ENCODE results near the gene ABCG8. TPM values are rescaled to one million over a fixed set of nuclear protein-coding genes. Genes with fewer than 3 reads are reported as not detected.

ABCG8 gene
- total RNA-seq, 1 donor from 2014 or later: not detected

DNA sequence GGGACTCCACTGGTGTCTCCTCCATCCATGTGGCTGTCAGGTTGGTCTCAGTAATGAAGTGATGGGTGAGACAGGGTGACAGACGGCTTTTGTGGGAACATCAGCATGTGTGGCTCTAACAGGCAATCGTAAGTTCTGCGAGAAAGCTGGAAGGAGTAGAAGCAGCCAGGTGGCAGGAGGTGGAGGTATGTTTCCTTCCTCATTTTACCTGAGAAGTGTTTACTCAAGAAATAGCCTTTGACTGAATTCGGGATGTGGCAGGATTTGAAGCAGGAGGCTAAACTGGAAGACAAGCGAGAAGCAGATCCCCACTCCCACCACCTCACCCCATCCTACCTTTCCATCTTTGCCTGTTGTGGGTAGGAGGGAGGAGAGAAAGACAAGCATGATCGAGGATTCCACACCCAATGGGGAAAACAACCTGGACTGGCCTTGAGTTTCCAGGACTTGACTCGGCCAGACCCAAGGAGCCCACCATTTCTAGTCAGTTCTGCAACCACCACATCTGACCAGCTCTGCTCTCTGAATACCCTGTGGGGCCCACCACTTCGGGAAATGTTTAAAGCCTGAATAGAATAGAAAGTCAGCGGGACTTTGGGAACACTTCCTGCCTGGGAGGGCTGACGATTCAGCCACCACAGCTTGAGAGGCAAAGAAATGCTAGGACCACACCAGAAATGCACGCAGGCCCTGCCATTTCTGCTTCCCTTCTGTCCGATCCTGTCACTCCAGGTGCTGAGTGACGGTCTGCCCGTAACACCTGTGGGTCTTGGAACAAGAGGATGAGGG lies 1.2 kb downstream of the ABCG8 start:
- H3K9me3 Mint-ChIP-seq (ENCODE audit: unreplicated experiment): no peaks in the 10 kb centered on the region

DNA sequence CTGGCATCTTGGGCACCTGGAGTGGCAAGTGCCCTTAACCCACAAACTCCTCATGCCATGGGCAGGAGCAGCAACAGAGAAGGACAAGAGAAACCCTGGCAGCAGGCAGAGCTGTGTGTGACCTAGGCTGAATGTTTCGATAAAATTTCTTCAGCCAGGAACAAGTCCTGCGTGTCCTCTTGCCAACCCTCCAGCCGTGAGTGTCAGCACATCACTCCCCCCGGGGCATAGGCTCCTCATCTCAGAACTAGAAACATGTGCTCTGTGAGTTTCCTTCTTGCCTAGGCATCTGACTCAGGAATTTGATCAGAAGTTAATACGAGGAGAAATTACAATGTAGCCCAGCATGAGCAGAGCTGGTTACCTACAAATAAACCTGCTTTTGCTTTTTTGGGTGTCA lies 2.2 kb downstream of the ABCG8 start:
- no peak overlapping the region for H3K4me3 Mint-ChIP-seq (ENCODE audit: unreplicated experiment)
- no peaks in the 10 kb centered on the region for H3K9me3 Mint-ChIP-seq (ENCODE audit: unreplicated experiment)
- no peak for DNase-seq (ENCODE audit: low spot score)
- TF ChIP-seq, protein P1, sequence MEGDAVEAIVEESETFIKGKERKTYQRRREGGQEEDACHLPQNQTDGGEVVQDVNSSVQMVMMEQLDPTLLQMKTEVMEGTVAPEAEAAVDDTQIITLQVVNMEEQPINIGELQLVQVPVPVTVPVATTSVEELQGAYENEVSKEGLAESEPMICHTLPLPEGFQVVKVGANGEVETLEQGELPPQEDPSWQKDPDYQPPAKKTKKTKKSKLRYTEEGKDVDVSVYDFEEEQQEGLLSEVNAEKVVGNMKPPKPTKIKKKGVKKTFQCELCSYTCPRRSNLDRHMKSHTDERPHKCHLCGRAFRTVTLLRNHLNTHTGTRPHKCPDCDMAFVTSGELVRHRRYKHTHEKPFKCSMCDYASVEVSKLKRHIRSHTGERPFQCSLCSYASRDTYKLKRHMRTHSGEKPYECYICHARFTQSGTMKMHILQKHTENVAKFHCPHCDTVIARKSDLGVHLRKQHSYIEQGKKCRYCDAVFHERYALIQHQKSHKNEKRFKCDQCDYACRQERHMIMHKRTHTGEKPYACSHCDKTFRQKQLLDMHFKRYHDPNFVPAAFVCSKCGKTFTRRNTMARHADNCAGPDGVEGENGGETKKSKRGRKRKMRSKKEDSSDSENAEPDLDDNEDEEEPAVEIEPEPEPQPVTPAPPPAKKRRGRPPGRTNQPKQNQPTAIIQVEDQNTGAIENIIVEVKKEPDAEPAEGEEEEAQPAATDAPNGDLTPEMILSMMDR (IDR thresholded peaks at IDR 0.05; ENCODE audit: unreplicated experiment): no peak
- peaks cover 3% of the 10 kb centered on the region for H3K27me3 Mint-ChIP-seq (ENCODE audit: unreplicated experiment)
- peaks cover 12% of the 10 kb centered on the region for H3K4me1 Mint-ChIP-seq (ENCODE audit: unreplicated experiment)
- H3K36me3 Mint-ChIP-seq (ENCODE audit: low read depth, unreplicated experiment): no peaks in the 10 kb centered on the region
- peak overlapping the region; percentile 24 for H3K27ac Mint-ChIP-seq (ENCODE audit: unreplicated experiment)

More for the DNA sequence above, 1.2 kb downstream of the ABCG8 start:
- Mint-ChIP-seq H3K36me3 (ENCODE audit: low read depth, unreplicated experiment) (no peaks in the 10 kb centered on the region), H3K27me3 (ENCODE audit: unreplicated experiment) (peaks cover 2% of the 10 kb centered on the region), H3K4me1 (ENCODE audit: unreplicated experiment) (peaks cover 12% of the 10 kb centered on the region), H3K27ac (ENCODE audit: unreplicated experiment) (peak overlapping the region; percentile 17), H3K4me3 (ENCODE audit: unreplicated experiment) (no peak overlapping the region)
- DNase-seq (ENCODE audit: low spot score): no peak
- TF ChIP-seq, protein P1 (IDR thresholded peaks at IDR 0.05; ENCODE audit: unreplicated experiment): no peak

DNA sequence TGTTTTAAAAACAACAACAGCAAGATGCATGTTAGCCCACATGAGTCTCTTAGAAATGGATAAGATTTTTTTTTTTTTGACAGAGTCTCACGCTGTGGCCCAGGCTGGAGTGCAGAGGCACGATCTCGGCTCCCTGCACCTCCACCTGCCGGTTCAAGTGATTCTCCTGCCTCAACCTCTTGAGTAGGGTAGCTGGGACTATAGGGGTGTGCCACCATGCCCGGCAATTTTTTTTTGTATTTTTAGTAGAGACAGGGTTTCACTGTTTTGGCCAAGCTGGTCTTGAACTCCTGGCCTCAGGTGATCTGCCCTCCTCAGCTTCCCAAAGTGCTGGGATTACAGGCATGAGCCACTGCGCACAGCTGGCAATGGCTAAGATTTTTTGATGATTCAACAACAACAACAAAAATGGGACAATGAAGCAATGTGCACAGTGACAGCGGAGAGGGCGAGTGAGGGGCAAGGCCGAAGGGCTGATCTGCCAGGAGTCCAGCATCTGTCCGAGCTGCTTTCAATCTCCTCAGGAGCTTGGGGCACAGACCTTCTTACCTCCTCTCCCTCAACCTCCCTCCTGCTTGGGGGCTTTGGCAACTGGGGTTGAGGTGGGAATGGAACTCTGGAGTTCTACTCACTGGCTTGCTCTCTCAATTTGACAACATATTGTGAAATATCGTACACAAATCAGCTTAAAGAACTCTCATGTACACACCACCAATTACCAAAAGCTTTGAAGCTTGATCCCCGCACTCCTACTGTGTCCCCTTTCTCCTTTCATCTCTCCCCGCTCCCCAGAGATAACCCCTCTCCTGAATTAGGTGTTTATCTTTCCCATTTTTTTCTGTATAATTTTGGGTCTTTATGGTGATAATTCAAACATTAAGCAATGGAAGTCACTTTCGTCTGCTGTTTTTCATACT lies 3.4 kb downstream of the ABCG8 start:
- Mint-ChIP-seq H3K36me3 (ENCODE audit: low read depth, unreplicated experiment) (no peaks in the 10 kb centered on the region), H3K4me1 (ENCODE audit: unreplicated experiment) (peaks cover 12% of the 10 kb centered on the region), H3K27ac (ENCODE audit: unreplicated experiment) (no peak overlapping the region), H3K4me3 (ENCODE audit: unreplicated experiment) (no peak overlapping the region), H3K27me3 (ENCODE audit: unreplicated experiment) (peaks cover 3% of the 10 kb centered on the region), H3K9me3 (ENCODE audit: unreplicated experiment) (no peaks in the 10 kb centered on the region)
- TF ChIP-seq, protein P1 (IDR thresholded peaks at IDR 0.05; ENCODE audit: unreplicated experiment): no peak
- DNase-seq (ENCODE audit: low spot score): no peak

DNA sequence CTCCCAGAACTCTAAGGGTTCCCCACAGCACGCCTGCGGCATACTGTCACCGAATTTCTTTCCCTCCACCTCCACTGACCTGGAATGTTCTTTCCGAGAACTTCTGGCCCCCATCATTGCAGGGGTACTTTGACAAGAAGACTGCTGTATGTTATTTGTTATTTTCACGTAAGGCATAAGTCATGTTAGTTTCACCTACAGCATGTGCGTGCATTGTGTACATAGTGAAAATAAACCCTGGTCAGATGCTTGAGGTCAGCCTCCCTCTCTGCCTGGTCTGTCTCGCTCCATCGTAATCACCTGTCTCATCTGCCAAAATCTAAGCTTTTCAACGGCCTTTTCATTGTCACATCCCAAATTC lies 4.1 kb downstream of the ABCG8 start:
- Mint-ChIP-seq H3K4me1 (ENCODE audit: unreplicated experiment) (peaks cover 12% of the 10 kb centered on the region), H3K4me3 (ENCODE audit: unreplicated experiment) (no peak overlapping the region), H3K27ac (ENCODE audit: unreplicated experiment) (no peak overlapping the region), H3K36me3 (ENCODE audit: low read depth, unreplicated experiment) (no peaks in the 10 kb centered on the region), H3K9me3 (ENCODE audit: unreplicated experiment) (no peaks in the 10 kb centered on the region), H3K27me3 (ENCODE audit: unreplicated experiment) (peaks cover 3% of the 10 kb centered on the region)
- DNase-seq (ENCODE audit: low spot score): no peak
- TF ChIP-seq, protein P1 (IDR thresholded peaks at IDR 0.05; ENCODE audit: unreplicated experiment): no peak
